Measurements from ENCODE around the gene UTP25. TPM values are rescaled to one million over a fixed set of nuclear protein-coding genes. Genes with fewer than 3 reads are reported as not detected.

UTP25 gene
- total RNA-seq, 3 donors from 2014 or later (not counting 1 experiment from before 2014, with no cell fraction given) = 6.0 to 8.9 (median 8.3) TPM

GRCh38 chr1:209844695-209845407 is 17.1 kb downstream of the UTP25 start:
- intact Hi-C loops (cut with micrococcal nuclease) = no loop called here
- peaks cover 15% of the 10 kb centered on the region for H3K36me3 Mint-ChIP-seq
- H3K4me1 ChIP-seq (ENCODE audit: control insufficient read depth, insufficient read depth, low read length) = no peaks in the 10 kb centered on the region
- no peak overlapping the region for H3K27ac Mint-ChIP-seq
- DNase-seq = no peak
- no peak for ATAC-seq
- no peak for TF ChIP-seq CTCF (IDR thresholded peaks at IDR 0.05)
- no peaks in the 10 kb centered on the region for H3K9me3 Mint-ChIP-seq
- no peak overlapping the region for H3K27ac ChIP-seq (ENCODE audit: low read length)
- H3K27me3 ChIP-seq (ENCODE audit: control insufficient read depth, insufficient read depth, low read length) = no peaks in the 10 kb centered on the region
- peaks cover 78% of the 10 kb centered on the region for H3K36me3 ChIP-seq (ENCODE audit: control insufficient read depth, insufficient read depth, low read length)
- H3K4me1 Mint-ChIP-seq = peaks cover 4 to 6% of the 10 kb centered on the region in 2 donors
- H3K27me3 Mint-ChIP-seq (ENCODE audit: low read depth in 2 of 2) = no peaks in the 10 kb centered on the region
- WGBS (ENCODE audit: insufficient coverage) = 92% methylated on average over 6 of the region's 6 CpGs
- H3K4me3 ChIP-seq (ENCODE audit: low read length) = no peak overlapping the region
- H3K9me3 ChIP-seq (ENCODE audit: control insufficient read depth, insufficient read depth, low read length) = no peaks in the 10 kb centered on the region
- no peak overlapping the region for H3K4me3 Mint-ChIP-seq

- no peak overlapping the region for H3K4me3 Mint-ChIP-seq
- intact Hi-C loops (cut with micrococcal nuclease) = no loop called here
- WGBS (ENCODE audit: insufficient coverage) = 100% methylated on average over 1 of the region's 1 CpG
- TF ChIP-seq CTCF (IDR thresholded peaks at IDR 0.05) = no peak
- ATAC-seq (no peak), DNase-seq (no peak)
- no peaks in the 10 kb centered on the region for H3K27me3 Mint-ChIP-seq (ENCODE audit: low read depth in 2 of 2)
- Histone ChIP-seq H3K4me3 (ENCODE audit: low read length) (no peak overlapping the region), H3K27ac (ENCODE audit: low read length) (no peak overlapping the region), H3K4me1 (ENCODE audit: control insufficient read depth, insufficient read depth, low read length) (no peaks in the 10 kb centered on the region), H3K9me3 (ENCODE audit: control insufficient read depth, insufficient read depth, low read length) (no peaks in the 10 kb centered on the region), H3K36me3 (ENCODE audit: control insufficient read depth, insufficient read depth, low read length) (peaks cover 74% of the 10 kb centered on the region), H3K27me3 (ENCODE audit: control insufficient read depth, insufficient read depth, low read length) (no peaks in the 10 kb centered on the region)
- H3K9me3 Mint-ChIP-seq = no peaks in the 10 kb centered on the region
- H3K36me3 Mint-ChIP-seq = peaks cover 10% of the 10 kb centered on the region
- H3K4me1 Mint-ChIP-seq = peaks cover 4 to 6% of the 10 kb centered on the region in 2 donors
- no peak overlapping the region for H3K27ac Mint-ChIP-seq
These were observed 17.6 kb downstream of the UTP25 start for GRCh38 chr1:209845408-209845725.

GRCh38 chr1:209849388-209849787 is 21.6 kb downstream of the UTP25 start:
- Mint-ChIP-seq H3K27me3 (ENCODE audit: low read depth in 2 of 2) (no peaks in the 10 kb centered on the region), H3K36me3 (peaks cover 18% of the 10 kb centered on the region), H3K4me1 (peaks cover 4 to 6% of the 10 kb centered on the region in 2 donors), H3K4me3 (no peak overlapping the region), H3K27ac (no peak overlapping the region), H3K9me3 (no peaks in the 10 kb centered on the region)
- H3K9me3 ChIP-seq (ENCODE audit: control insufficient read depth, insufficient read depth, low read length) = no peaks in the 10 kb centered on the region
- H3K27ac ChIP-seq (ENCODE audit: low read length) = no peak overlapping the region
- H3K4me3 ChIP-seq (ENCODE audit: low read length) = no peak overlapping the region
- no peaks in the 10 kb centered on the region for H3K27me3 ChIP-seq (ENCODE audit: control insufficient read depth, insufficient read depth, low read length)
- H3K36me3 ChIP-seq (ENCODE audit: control insufficient read depth, insufficient read depth, low read length) = peaks cover 74% of the 10 kb centered on the region
- H3K4me1 ChIP-seq (ENCODE audit: control insufficient read depth, insufficient read depth, low read length) = no peaks in the 10 kb centered on the region
- intact Hi-C loops (cut with micrococcal nuclease) = no loop called here
- DNase-seq = no peak
- no peak for ATAC-seq
- 72% methylated on average over 5 of the region's 5 CpGs for WGBS (ENCODE audit: insufficient coverage)
- TF ChIP-seq CTCF (IDR thresholded peaks at IDR 0.05) = no peak

Data from natural killer cell (primary cell).